KG1 (cell line): ENCODE measurements around the gene CREB3.

Experiments
- DNase-seq: peaks from one replicate; lab custom pipeline; 2025; lab: John Stamatoyannopoulos, UW

The CREB3 gene

GRCh38 chr9:35781066-35781465, 48.6 kb downstream of the CREB3 start:
- no peak for DNase-seq

GRCh38 chr9:35783418-35783817, 51.0 kb downstream of the CREB3 start:
- DNase-seq: no peak
